Fibroblast of pulmonary artery (primary cell): ENCODE results near the gene TYW5.

Source experiments
- DNase-seq: peaks from one replicate; pipeline ENCODE4 v3.0.0-alpha.2; 2010; ENCODE audit warnings: low read depth
- H3K4me3 ChIP-seq: replicated peaks from 2 replicates; pipeline ENCODE4 v1.5.1; 2011; ENCODE audit warnings: low read depth, mild to moderate bottlenecking, control low read depth, low read length, moderate library complexity
- CTCF ChIP-seq: IDR thresholded peaks from 2 replicates; pipeline ENCODE4 v1.5.1; 2011; ENCODE audit warnings: mild to moderate bottlenecking, control low read depth, low read length, inconsistent platforms; ENCODE audit errors: missing control alignments

TYW5 gene

DNA sequence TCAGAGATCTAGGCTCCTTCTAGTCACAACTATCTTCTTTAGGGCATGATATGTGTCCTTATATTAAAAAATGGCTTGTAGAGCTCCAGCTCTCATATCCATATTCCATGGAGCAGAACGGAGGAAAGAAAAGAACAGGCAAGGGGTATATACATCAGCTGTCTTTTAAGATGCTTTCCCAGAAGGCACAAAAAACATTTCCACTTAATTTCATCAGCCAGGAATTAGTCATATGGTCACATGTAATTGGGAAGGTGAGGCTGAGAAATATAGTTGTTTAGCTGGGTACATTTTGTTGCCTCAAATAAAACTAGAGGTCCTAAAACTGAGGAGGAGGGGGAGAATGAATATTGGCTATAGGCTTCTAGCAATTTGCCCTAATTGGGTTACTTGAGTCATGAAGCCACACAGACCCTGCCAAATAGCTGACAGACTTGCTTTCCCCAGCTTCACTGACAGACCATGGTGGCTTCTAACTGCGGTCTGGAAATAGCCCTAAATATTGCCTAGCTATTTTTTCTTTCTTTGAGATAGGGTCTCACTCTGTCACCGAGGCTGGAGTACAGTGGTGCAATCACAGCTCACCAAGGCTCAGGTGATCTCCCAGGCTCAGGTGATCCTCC, 20.1 kb upstream of the TYW5 start:
- TF ChIP-seq CTCF = no peak
- peak; percentile 43 for DNase-seq
- no peak overlapping the region for H3K4me3 ChIP-seq

- peak; percentile 70 for DNase-seq
- TF ChIP-seq CTCF = peak; percentile 62
- H3K4me3 ChIP-seq = no peak overlapping the region
Observed at GRCh38 chr2:199973703-199974102, 18.4 kb upstream of the TYW5 start.

DNA sequence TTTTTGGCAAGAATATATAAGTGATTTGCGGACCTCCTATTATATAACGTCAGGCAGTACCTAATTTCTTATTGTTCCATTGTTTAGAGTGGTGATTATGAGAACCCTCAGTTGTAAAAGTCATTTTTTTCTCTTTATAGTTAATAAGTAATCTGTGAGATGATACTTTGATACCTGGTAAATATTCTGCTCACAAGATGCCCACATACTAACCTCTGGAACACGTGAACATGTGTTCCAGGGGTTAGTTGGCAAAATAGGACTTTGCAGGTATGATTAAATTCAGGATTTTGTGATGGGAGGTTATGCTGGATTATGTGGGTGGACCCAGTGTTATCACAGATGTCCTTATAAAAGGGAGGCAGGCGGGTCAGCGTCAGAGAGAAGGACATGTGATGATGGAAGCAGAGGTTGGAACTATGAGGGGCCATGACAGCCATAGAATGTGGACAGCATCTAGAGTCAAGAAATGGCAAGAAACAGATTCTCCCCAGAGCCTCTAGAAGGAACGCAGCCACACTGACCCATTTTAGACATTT, 16.9 kb upstream of the TYW5 start:
- TF ChIP-seq CTCF = no peak
- no peak for DNase-seq
- H3K4me3 ChIP-seq = no peak overlapping the region

- TF ChIP-seq CTCF = no peak
- DNase-seq = no peak
Observed at GRCh38 chr2:199968126-199968525, 12.8 kb upstream of the TYW5 start.

DNA sequence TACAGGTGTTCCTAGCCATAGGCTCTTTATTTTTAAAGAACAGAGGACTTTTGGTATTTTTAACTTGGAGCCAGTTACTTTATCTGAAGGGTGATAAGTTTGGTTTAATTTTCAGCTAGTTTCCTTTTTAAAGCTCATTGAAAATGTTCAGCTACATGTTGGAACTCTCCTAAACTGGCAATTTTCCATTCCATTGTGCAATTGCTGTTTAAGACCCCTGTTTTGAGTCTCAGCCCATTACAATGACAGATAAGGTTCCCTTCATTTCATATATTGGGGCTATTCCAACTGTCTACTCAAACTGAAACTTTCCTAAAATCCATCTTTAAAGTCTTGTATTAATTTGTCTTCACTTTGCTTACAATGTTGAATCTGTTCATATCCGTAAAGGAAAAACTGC, 11.7 kb upstream of the TYW5 start:
- DNase-seq = peak; percentile 7
- no peak for TF ChIP-seq CTCF
- no peak overlapping the region for H3K4me3 ChIP-seq

More at GRCh38 chr2:199968126-199968525, 12.8 kb upstream of the TYW5 start:
- H3K4me3 ChIP-seq = no peak overlapping the region

DNA sequence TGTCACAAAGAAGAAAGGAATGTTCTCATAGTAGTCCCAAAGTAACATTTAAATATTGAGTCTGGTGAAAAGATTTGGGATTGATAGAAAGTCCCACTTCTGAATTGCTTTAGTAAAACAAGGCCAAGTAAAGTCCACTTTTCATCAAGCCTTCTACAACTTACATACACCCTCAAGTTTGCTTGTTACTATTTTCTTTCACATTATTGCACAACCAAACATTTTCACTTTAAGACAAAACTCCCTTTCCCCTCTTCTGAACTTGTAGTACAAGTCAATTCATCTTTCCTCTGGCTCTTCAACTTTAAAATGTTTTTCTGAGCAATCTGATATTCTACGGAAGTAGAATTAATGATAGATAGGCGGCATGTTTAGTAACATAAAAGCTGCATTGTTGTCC, 11.1 kb upstream of the TYW5 start:
- H3K4me3 ChIP-seq = no peak overlapping the region
- DNase-seq = peak; percentile 6

More for the DNA sequence above, 11.1 kb upstream of the TYW5 start:
- no peak for TF ChIP-seq CTCF
